Endometrial microvascular endothelial cells (primary cell): Measurements from ENCODE around the gene MAFB. TPM values are rescaled to one million over a fixed set of nuclear protein-coding genes. Genes with fewer than 3 reads are reported as not detected.
"Not testable (repeated sequence)": the region's sequence is repeated elsewhere in the genome, so short reads cannot be mapped to it uniquely, and the experiment has no call there.

Experiments
- in situ Hi-C: cut with HindIII; loops from 2 replicates; pipeline ENCODE4 v1.10.0; 2017; ENCODE audit warnings: low sequenced_read_pairs, low pct_unique_long_range_greater_than_20kb; ENCODE audit errors: inconsistent ontology term
- total RNA-seq: library from RNA; depleted of rRNA; stranded (reverse); fragments of >200 nt; gene quantifications from one replicate; pipeline ENCODE4 v1.2.3, GENCODE V29; 2015; ENCODE audit errors: inconsistent ontology term

The MAFB gene
- total RNA-seq = 0.46 TPM

- in situ Hi-C loops = no loop called here
Observed at GRCh38 chr20:40689100-40689942, at the start of gene MAFB. Gene MAFB (minus strand): TSS chr20:40689236. CDS start chr20:40688850, 386 bp downstream.

DNA sequence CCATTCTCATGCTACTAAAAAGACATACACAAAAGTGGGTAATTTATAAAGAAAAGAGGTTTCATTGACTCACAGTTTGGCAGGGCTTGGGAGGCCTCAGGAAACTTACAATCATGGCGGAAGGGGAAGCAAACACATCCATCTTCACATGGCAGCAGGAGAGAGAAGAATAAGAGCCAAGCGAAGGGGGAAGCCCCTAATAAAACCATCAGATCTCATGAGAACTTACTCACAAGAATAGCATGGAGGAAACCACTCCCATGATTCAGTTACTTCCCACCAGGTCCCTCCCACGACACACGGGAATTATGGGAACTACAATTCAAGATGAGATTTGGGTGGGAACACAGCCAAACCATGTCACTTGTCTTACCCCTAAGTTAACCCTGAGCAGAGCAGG, 47.4 kb upstream of the MAFB start:
- in situ Hi-C loops = not testable (repeated sequence)

DNA sequence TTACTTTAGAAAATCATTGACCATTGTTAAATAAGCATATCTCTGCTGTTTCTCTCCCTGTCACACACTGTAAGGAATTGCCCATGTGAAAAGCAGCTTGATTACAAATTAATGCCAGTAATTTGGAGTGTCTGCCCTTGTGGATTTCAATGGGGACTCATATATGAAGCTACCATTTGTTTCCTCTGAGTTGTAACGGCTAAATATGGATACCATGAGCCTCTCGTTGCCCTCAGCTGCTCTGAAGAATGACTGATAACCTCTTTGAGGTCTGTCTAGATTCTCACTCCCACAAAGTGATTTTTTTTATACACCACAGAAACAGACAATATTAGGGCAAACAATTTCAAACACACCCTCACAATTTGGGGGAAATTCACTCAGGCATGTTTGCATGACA, 40.0 kb upstream of the MAFB start:
- in situ Hi-C loops = no loop called here

GRCh38 chr20:40728470-40728869, 39.4 kb upstream of the MAFB start:
- in situ Hi-C loops = no loop called here

GRCh38 chr20:40727960-40728359, 38.9 kb upstream of the MAFB start:
- in situ Hi-C loops = no loop called here

GRCh38 chr20:40726776-40727175, 37.7 kb upstream of the MAFB start:
- in situ Hi-C loops = no loop called here

DNA sequence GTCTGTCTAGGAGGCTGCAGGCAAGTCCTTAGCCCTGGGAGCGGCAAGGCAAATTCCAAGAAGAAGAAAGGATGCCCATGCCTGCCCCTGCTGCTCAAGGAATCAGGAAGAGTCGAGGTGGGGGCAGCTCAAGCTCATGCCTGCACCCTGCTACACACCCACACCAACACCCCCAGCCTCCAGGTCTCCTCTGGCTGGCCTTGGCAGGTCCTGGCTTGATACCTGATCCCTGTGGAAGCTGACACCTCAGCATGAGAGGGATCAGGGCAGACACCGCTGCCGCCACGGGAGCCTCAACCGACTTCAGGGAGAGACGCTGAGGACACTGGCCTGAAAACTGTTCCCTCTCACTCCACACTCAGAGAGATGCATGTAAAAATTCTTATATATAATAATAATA, 35.5 kb upstream of the MAFB start:
- in situ Hi-C loops = no loop called here

- in situ Hi-C loops = no loop called here
Observed at GRCh38 chr20:40720826-40721225, 31.8 kb upstream of the MAFB start.

GRCh38 chr20:40720099-40720498, 31.1 kb upstream of the MAFB start:
- in situ Hi-C loops = no loop called here

DNA sequence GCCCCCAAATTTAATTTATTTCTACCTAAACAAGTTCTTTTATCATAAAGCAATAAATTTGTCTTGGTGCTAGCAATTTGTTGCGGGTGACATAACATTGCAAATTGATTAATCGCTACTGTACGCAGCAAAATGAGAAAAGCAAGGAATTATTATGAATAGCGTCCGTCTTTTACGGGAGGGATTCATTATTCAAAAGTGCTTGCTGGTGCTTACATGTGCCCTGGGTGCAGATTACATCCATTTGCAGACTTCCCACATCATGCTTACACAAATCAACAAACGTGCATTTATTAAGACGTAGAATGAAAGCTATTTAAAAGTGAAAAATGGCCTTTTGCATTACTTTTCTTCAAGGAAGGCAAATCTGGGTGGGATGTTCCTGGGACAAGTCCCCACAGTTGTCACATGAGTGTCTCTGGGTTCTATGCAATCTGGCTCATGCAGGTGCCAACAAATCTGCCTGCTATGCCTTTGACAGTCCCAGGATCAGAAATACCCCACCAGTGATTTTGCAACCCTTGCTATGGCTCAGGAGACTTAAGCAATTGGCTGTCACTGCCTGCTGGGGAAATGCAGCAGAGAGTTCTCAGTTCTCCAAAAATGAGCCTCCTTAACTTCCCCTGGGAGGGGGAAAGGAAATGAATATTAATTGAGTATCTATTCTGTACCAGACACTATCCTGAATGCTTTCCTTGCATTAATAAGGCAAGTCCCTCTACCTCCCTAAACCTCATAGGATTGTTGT, 30.1 kb upstream of the MAFB start:
- in situ Hi-C loops = no loop called here

- in situ Hi-C loops = no loop called here
Observed at GRCh38 chr20:40718214-40718977, 29.4 kb upstream of the MAFB start.

DNA sequence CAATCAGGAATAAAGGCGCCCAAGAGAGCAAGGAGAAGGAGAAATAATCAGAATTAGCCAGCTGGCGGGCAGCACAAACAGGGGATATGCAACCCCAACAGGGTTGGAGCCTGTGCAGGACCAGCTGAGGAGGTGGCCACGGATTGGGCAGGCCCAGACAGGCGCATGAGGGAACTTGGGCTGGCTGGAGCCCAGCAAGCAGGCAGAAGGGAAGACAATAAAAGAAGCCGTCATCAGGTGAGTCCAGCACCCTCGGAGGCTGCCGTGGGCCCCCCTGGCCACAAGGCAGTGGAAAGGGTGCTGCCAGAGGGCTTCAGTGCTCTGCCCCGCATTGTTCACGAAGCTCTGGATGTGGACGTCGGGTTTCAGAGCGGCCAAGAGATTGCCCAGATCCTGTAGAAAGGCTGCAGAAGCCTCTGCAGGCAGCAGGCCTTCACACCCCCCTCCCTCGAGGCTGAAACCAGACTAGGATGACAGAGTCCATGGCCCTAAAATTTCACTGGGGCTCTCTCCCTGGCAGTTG, 28.4 kb upstream of the MAFB start:
- in situ Hi-C loops = no loop called here

DNA sequence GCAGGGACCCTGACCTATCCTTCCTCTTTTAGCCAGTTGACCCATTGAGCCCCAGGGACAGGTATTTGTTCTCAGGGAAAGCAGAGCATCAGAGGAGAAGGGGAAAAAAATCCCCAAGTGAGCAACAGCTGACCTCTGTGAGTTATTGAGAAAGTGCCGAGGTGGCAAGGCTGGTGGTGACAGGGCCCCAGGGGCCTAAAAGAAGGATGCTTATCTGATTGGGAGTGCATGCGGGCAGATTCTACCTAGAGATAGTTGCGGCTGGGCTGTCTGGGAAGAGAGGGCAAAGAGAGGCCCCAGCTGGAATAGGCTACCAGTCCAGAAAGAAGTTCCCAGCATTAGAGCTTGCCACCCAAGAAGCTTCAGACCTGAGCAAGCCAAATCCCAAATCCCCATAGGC, 26.5 kb upstream of the MAFB start:
- in situ Hi-C loops = no loop called here

GRCh38 chr20:40714916-40715315, 25.9 kb upstream of the MAFB start:
- in situ Hi-C loops = no loop called here

DNA sequence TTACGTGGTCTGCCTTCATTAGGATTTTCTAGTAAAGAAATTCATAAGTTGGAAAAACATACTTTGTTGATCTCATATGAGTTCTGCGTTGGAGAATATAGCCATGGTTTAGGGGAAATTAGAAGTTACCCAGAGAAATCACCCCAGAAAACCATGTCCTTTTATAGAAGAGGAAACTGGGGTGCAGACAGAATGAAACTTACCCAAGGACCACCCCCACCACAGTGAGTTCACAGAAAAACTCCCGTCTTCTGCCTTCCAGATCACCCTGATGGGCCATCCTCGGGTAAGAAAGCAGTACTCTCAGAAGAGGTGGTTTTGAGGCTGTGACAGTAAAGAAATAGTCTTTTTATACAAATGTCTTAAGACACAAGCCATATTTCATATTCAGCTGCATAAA, 25.1 kb upstream of the MAFB start:
- in situ Hi-C loops = no loop called here

DNA sequence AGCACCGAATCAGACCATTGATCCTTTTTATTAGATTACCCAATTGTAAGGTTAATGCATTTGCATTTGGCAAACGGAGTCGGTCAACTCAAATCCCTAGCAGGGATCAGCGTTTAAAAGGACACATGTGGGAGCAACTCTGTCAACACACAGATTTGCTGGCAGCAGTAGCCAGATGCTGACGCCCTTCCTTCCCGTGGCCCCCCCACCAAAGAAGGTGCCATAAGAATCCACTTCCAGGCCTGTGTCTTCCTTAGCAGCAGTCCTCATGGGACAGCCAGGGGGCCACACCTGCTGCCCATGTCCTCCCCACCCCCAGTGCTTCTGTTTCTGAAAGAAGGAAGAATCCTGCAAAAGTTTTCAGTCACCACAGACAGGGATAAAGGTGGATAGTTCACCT, 24.5 kb upstream of the MAFB start:
- in situ Hi-C loops = no loop called here

DNA sequence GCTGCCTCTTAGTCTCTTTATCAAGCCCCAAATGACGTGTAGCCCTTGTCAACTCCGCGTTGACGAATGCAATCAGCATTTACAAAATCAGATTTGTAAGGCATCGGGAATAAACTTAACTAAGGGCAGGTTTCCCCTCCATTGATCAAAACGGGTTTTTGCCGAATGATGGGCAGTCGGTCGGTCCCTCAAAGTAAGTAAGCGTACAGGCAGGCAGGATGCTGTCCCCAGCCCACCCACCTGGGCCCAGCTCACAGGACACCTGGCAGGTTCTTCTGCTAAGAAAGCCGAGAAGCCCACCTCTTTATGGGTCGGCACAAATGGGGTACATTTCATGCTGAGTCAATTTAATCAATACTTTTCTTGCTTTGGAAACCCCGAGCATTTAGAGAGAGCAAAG, 22.0 kb upstream of the MAFB start:
- in situ Hi-C loops = no loop called here

DNA sequence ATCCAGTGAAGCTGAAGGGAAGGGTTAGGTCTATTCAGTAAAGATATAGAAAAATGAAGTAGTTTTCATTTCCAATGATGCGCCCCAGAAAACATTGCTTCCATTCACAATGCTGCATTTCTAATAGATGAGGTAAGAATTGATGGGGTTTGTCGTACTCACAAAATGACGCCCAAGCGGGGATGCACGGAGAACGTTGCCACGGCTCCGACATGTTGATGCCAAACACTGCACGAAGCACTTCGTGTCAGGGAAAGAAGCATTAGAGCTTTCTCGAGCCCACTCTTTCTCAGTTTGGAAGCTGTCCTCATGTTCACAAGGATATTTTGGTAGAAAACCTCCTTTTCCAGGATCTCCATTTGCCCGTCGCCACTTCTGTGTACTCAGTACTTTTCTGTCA, 21.6 kb upstream of the MAFB start:
- in situ Hi-C loops = no loop called here

GRCh38 chr20:40706977-40707582, 18.0 kb upstream of the MAFB start:
- in situ Hi-C loops = no loop called here
